CD14-positive monocyte (primary cell): Measurements from ENCODE around the gene SMIM29. TPM values are rescaled to one million over a fixed set of nuclear protein-coding genes. Genes with fewer than 3 reads are reported as not detected.

Experiments used
- DNase-seq, 3 donors: peaks; one replicate each; pipeline ENCODE4 v3.0.0-alpha.2; 2011 to 2022
- H2AFZ ChIP-seq: 2 replicates; pipeline ENCODE4 v1.6.0; 2012; ENCODE audit warnings: mild to moderate bottlenecking, low read depth, low read length, inconsistent platforms; ENCODE audit not compliant: insufficient read depth, poor library complexity, severe bottlenecking
- H3K27ac ChIP-seq, 2 donors: 1 replicate in 1 of 2; 2 replicates in 1 of 2; pipeline ENCODE4 v1.5.1; 2012 to 2013; ENCODE audit warnings: low read length in 2 of 2, control low read depth in 1 of 2, inconsistent platforms in 1 of 2, low read depth in 1 of 2, mild to moderate bottlenecking in 1 of 2
- H3K27me3 ChIP-seq, 2 donors: one replicate each; pipeline versions ENCODE4 v1.6.0 to v1.6.1; 2011 to 2013; ENCODE audit warnings: low read length in 2 of 2; ENCODE audit not compliant: control insufficient read depth in 2 of 2, insufficient read depth in 2 of 2
- H3K36me3 ChIP-seq, 2 donors: replicated peaks in 1 of 2; 1 replicate in 1 of 2; 2 replicates in 1 of 2; pipeline versions ENCODE4 v1.5.1 to v1.6.1; 2012 to 2013; ENCODE audit warnings: low read length in 2 of 2, control low read depth in 1 of 2, inconsistent platforms in 1 of 2, mild to moderate bottlenecking in 1 of 2; ENCODE audit not compliant: insufficient read depth in 2 of 2, control insufficient read depth in 1 of 2
- H3K4me1 ChIP-seq, 2 donors: 1 replicate in 1 of 2; 2 replicates in 1 of 2; pipeline versions ENCODE4 v1.5.1 to v1.6.1; 2012 to 2013; ENCODE audit warnings: low read length in 2 of 2, control low read depth in 1 of 2, inconsistent platforms in 1 of 2, mild to moderate bottlenecking in 1 of 2, moderate library complexity in 1 of 2; ENCODE audit not compliant: insufficient read depth in 2 of 2, control insufficient read depth in 1 of 2
- H3K4me2 ChIP-seq: replicated peaks from 2 replicates; pipeline ENCODE3; 2012; ENCODE audit warnings: low read length, moderate library complexity, mild to moderate bottlenecking; ENCODE audit not compliant: poor library complexity, severe bottlenecking; ENCODE audit errors: extremely low read depth
- H3K4me3 ChIP-seq, 3 experiments: fragments of 200-600 bp in 1 of 3; sonication (generic) in 1 of 3; replicated peaks in 1 of 3; 1 replicate in 2 of 3; 2 replicates in 1 of 3; pipeline ENCODE4 v1.5.1; 2011 to 2013; ENCODE audit warnings: low read length in 3 of 3, mild to moderate bottlenecking in 3 of 3, control low read depth in 2 of 3, low read depth in 2 of 3, inconsistent platforms in 1 of 3, moderate library complexity in 1 of 3
- H3K79me2 ChIP-seq: 2 replicates; pipeline ENCODE4 v1.6.0; 2012; ENCODE audit warnings: mild to moderate bottlenecking, control low read depth, inconsistent platforms, low read length, moderate library complexity; ENCODE audit not compliant: insufficient read depth
- H3K9ac ChIP-seq: 2 replicates; pipeline ENCODE4 v1.6.0; 2017; ENCODE audit warnings: low read length, mild to moderate bottlenecking; ENCODE audit not compliant: insufficient read depth, poor library complexity, severe bottlenecking
- H3K9me3 ChIP-seq, 2 donors: replicated peaks in 1 of 2; 1 replicate in 1 of 2; 2 replicates in 1 of 2; pipeline versions ENCODE4 v1.5.1 to v1.6.1; 2012 to 2013; ENCODE audit warnings: low read length in 2 of 2, control low read depth in 1 of 2; ENCODE audit not compliant: control insufficient read depth in 1 of 2, insufficient read depth in 1 of 2
- H4K20me1 ChIP-seq: 2 replicates; pipeline ENCODE4 v1.6.0; 2012; ENCODE audit warnings: mild to moderate bottlenecking, low read length, control low read depth, moderate library complexity; ENCODE audit not compliant: insufficient read depth
- H3K27ac Mint-ChIP-seq, 7 donors: one replicate each; pipeline ENCODE4 v1.8.0; 2020; ENCODE audit warnings: mild to moderate bottlenecking in 7 of 7, mixed read lengths in 7 of 7, moderate library complexity in 6 of 7, inconsistent platforms in 2 of 7
- H3K27me3 Mint-ChIP-seq, 3 donors: one replicate each; pipeline ENCODE4 v1.8.0; 2021 to 2022; ENCODE audit warnings: low read depth in 3 of 3, mild to moderate bottlenecking in 3 of 3, mixed read lengths in 3 of 3, moderate library complexity in 3 of 3, inconsistent platforms in 1 of 3
- H3K36me3 Mint-ChIP-seq, 2 donors: one replicate each; pipeline ENCODE4 v1.8.0; 2020; ENCODE audit warnings: mixed read lengths in 2 of 2, inconsistent platforms in 1 of 2, mild to moderate bottlenecking in 1 of 2
- H3K4me1 Mint-ChIP-seq: one replicate; pipeline ENCODE4 v1.8.0; 2020; ENCODE audit warnings: mild to moderate bottlenecking, mixed read lengths
- H3K4me3 Mint-ChIP-seq, 2 donors: one replicate each; pipeline ENCODE4 v1.8.0; 2020; ENCODE audit warnings: mild to moderate bottlenecking in 2 of 2, mixed read lengths in 2 of 2, moderate library complexity in 1 of 2
- H3K9me3 Mint-ChIP-seq, 7 donors: one replicate each; pipeline ENCODE4 v1.8.0; 2020 to 2022; ENCODE audit warnings: mixed read lengths in 7 of 7, mild to moderate bottlenecking in 6 of 7, moderate library complexity in 6 of 7, inconsistent platforms in 2 of 7
- CTCF ChIP-seq: fragments of 200-600 bp; IDR thresholded peaks from one replicate; pipeline ENCODE4 v1.8.0; 2022; ENCODE audit warnings: antibody characterized with exemption, mild to moderate bottlenecking
- WGBS: methylation state at CpG from one replicate; pipeline ENCODE4 v1.1.5; 2013; ENCODE audit warnings: missing lambda C conversion rate; ENCODE audit not compliant: insufficient coverage; 5-methylcytosine and 5-hydroxymethylcytosine counted together
- intact Hi-C, 2 donors: fragments of 100-400 bp; cut with micrococcal nuclease; formaldehyde crosslinking; loops; one replicate each; pipeline versions ENCODE4 v1.15.0 to v1.15.1; 2023
- polyA plus RNA-seq, 3 donors: library from polyadenylated mRNA; depleted of rRNA in 1 of 3; unstranded in 2 of 3; stranded (reverse) in 1 of 3; fragments of 300-500 nt in 2 of 3; fragments of >200 nt in 1 of 3; fragmentation: Illumina TruSeq in 2 of 3; gene quantifications; 1 replicate in 2 of 3; 2 replicates in 1 of 3; pipeline ENCODE4 v1.2.3, GENCODE V29; 2012 to 2021

The SMIM29 gene
- polyA plus RNA-seq, 3 donors = 57.2 to 66.7 (median 60.5) TPM

GRCh38 chr6:34213772-34214171 is 35.0 kb downstream of the SMIM29 start:
- H3K27ac Mint-ChIP-seq = peak overlapping the region in 1 of 7 donors; percentile 18
- no peak overlapping the region for H3K27ac ChIP-seq
- no peaks in the 10 kb centered on the region for H4K20me1 ChIP-seq
- H3K27me3 ChIP-seq = no peaks in the 10 kb centered on the region
- H3K4me3 ChIP-seq = no peak overlapping the region
- H3K27me3 Mint-ChIP-seq = peaks cover 0 to 3% (median 0%) of the 10 kb centered on the region in 3 donors
- H3K4me3 Mint-ChIP-seq = no peak overlapping the region
- intact Hi-C loops = no loop called here
- H3K79me2 ChIP-seq = no peaks in the 10 kb centered on the region
- H3K9me3 ChIP-seq = no peaks in the 10 kb centered on the region
- WGBS = no CpG with 5 or more reads among the region's 4 CpGs
- no peak for TF ChIP-seq CTCF
- H3K4me2 ChIP-seq = no peak overlapping the region
- H2AFZ ChIP-seq = no peak overlapping the region
- no peak for DNase-seq
- no peaks in the 10 kb centered on the region for H3K4me1 ChIP-seq
- H3K36me3 Mint-ChIP-seq = no peaks in the 10 kb centered on the region
- no peak overlapping the region for H3K9ac ChIP-seq
- H3K9me3 Mint-ChIP-seq = no peaks in the 10 kb centered on the region
- no peaks in the 10 kb centered on the region for H3K36me3 ChIP-seq
- no peaks in the 10 kb centered on the region for H3K4me1 Mint-ChIP-seq

GRCh38 chr6:34207695-34208443 is 40.9 kb downstream of the SMIM29 start:
- Histone ChIP-seq H3K9ac (no peak overlapping the region), H3K4me3 (no peak overlapping the region), H3K9me3 (no peaks in the 10 kb centered on the region), H3K27ac (no peak overlapping the region), H3K4me1 (no peaks in the 10 kb centered on the region), H3K79me2 (no peaks in the 10 kb centered on the region), H3K4me2 (no peak overlapping the region), H3K27me3 (no peaks in the 10 kb centered on the region), H3K36me3 (no peaks in the 10 kb centered on the region), H4K20me1 (no peaks in the 10 kb centered on the region), H2AFZ (no peak overlapping the region)
- WGBS = 90% methylated on average over 4 of the region's 4 CpGs
- Mint-ChIP-seq H3K9me3 (peaks cover 0 to 4% (median 0%) of the 10 kb centered on the region in 7 donors), H3K27ac (no peak overlapping the region), H3K36me3 (no peaks in the 10 kb centered on the region), H3K27me3 (peaks cover 0 to 3% (median 2%) of the 10 kb centered on the region in 3 donors), H3K4me1 (no peaks in the 10 kb centered on the region), H3K4me3 (no peak overlapping the region)
- DNase-seq = no peak
- no peak for TF ChIP-seq CTCF
- intact Hi-C loops = no loop called here
